Neutrophil (primary cell): ENCODE data around the gene ALPL.

Experiments
- H3K27ac ChIP-seq: fragments of 200-600 bp; sonication (generic); 2 replicates; pipeline ENCODE4 v1.5.1; 2016; ENCODE audit warnings: mild to moderate bottlenecking, moderate library complexity
- H3K27me3 ChIP-seq: fragments of 200-600 bp; sonication (generic); 2 replicates; pipeline ENCODE4 v1.6.0; 2016; ENCODE audit warnings: mild to moderate bottlenecking
- H3K36me3 ChIP-seq: fragments of 200-600 bp; sonication (generic); 2 replicates; pipeline ENCODE4 v1.5.1; 2017
- H3K4me1 ChIP-seq, 2 experiments: fragments of 200-600 bp in 1 of 2; sonication (generic) in 1 of 2; 1 replicate in 1 of 2; 2 replicates in 1 of 2; pipeline versions ENCODE4 v1.5.1 to v1.6.1; 2013 to 2016; ENCODE audit warnings: low read depth in 1 of 2, low read length in 1 of 2, mild to moderate bottlenecking in 1 of 2, moderate library complexity in 1 of 2; ENCODE audit not compliant: control insufficient read depth in 1 of 2, insufficient read depth in 1 of 2
- H3K4me3 ChIP-seq, 2 experiments: fragments of 200-600 bp in 1 of 2; sonication (generic) in 1 of 2; 1 replicate in 1 of 2; 2 replicates in 1 of 2; pipeline ENCODE4 v1.5.1; 2013 to 2016; ENCODE audit warnings: low read depth in 1 of 2, low read length in 1 of 2, mild to moderate bottlenecking in 1 of 2, moderate library complexity in 1 of 2
- H3K9me3 ChIP-seq: fragments of 200-600 bp; sonication (generic); 2 replicates; pipeline ENCODE4 v1.5.1; 2016
- TF ChIP-seq, protein P1 (sequence below): fragments of 200-600 bp; sonication (generic); IDR thresholded peaks from 2 replicates; pipeline ENCODE4 v1.5.1; 2016; ENCODE audit warnings: antibody characterized with exemption

ALPL gene

DNA sequence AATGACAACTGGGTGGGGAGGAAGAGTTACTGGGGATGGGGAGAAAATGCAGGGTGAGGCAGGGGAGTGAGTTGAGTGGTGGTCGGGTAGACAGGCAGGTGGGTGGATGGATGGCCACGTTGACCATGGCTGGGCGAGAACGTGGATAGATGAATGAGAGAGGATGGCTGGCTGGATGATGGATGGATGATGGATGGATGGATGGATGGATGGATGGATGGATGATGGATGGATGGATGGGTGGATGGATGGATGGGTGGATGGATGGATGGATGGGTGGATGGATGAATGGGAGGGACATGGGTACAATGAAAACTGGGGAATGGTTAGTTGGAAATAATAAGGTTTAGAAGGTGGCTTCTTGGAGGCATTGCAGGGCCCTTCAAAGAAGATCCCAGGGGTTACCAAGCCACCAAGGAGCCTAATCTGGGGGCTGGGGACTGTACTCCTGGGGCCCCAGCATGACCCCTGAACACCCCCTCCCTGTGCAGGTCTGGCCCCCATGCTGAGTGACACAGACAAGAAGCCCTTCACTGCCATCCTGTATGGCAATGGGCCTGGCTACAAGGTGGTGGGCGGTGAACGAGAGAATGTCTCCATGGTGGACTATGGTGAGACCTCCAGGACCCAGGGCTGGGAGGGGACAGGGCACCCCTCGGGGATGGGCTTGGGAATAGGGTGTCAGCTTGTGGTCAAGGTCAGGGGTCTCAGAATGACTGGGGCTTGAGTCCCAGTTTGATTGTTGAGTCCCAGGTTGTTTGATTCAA, 67.0 kb downstream of the ALPL start:
- H3K27ac ChIP-seq = no peak overlapping the region
- H3K36me3 ChIP-seq = peaks cover 19% of the 10 kb centered on the region
- H3K9me3 ChIP-seq = no peaks in the 10 kb centered on the region
- H3K4me1 ChIP-seq = peaks cover 41 to 42% of the 10 kb centered on the region in 2 experiments
- H3K4me3 ChIP-seq = no peak overlapping the region
- H3K27me3 ChIP-seq = no peaks in the 10 kb centered on the region
- TF ChIP-seq, protein P1, sequence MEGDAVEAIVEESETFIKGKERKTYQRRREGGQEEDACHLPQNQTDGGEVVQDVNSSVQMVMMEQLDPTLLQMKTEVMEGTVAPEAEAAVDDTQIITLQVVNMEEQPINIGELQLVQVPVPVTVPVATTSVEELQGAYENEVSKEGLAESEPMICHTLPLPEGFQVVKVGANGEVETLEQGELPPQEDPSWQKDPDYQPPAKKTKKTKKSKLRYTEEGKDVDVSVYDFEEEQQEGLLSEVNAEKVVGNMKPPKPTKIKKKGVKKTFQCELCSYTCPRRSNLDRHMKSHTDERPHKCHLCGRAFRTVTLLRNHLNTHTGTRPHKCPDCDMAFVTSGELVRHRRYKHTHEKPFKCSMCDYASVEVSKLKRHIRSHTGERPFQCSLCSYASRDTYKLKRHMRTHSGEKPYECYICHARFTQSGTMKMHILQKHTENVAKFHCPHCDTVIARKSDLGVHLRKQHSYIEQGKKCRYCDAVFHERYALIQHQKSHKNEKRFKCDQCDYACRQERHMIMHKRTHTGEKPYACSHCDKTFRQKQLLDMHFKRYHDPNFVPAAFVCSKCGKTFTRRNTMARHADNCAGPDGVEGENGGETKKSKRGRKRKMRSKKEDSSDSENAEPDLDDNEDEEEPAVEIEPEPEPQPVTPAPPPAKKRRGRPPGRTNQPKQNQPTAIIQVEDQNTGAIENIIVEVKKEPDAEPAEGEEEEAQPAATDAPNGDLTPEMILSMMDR = no peak

DNA sequence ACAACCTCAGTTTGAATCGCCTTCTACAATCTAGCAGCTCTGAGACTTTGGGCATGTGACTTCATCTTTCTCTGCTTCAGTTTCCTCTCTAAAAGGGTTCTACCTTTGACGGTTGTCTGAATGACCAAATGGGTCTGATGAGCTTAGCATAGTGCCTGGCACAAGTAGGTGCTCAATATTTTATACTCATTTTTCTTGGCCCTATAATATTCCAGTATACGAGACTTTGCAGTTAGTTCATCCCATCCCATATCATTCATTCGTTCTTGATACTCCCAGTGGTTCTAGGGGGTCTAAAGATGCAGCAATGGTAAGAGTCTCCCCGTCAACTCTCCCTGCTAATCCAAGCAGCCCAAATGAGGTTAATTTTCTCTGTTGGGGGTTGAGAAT, 67.6 kb downstream of the ALPL start:
- no peaks in the 10 kb centered on the region for H3K27me3 ChIP-seq
- H3K4me1 ChIP-seq = peaks cover 46 to 47% of the 10 kb centered on the region in 2 experiments
- TF ChIP-seq, protein P1 = no peak
- no peaks in the 10 kb centered on the region for H3K9me3 ChIP-seq
- H3K36me3 ChIP-seq = peaks cover 19% of the 10 kb centered on the region
- H3K27ac ChIP-seq = no peak overlapping the region
- no peak overlapping the region for H3K4me3 ChIP-seq

DNA sequence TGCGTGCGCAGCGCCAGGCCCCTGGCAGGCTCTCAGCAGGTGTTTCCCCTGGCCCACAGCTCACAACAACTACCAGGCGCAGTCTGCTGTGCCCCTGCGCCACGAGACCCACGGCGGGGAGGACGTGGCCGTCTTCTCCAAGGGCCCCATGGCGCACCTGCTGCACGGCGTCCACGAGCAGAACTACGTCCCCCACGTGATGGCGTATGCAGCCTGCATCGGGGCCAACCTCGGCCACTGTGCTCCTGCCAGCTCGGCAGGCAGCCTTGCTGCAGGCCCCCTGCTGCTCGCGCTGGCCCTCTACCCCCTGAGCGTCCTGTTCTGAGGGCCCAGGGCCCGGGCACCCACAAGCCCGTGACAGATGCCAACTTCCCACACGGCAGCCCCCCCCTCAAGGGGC, 68.1 kb downstream of the ALPL start:
- no peaks in the 10 kb centered on the region for H3K27me3 ChIP-seq
- peaks cover 15% of the 10 kb centered on the region for H3K36me3 ChIP-seq
- TF ChIP-seq, protein P1 = no peak
- H3K4me1 ChIP-seq = peaks cover 52 to 53% of the 10 kb centered on the region in 2 experiments
- H3K27ac ChIP-seq = no peak overlapping the region
- no peaks in the 10 kb centered on the region for H3K9me3 ChIP-seq
- H3K4me3 ChIP-seq = no peak overlapping the region

DNA sequence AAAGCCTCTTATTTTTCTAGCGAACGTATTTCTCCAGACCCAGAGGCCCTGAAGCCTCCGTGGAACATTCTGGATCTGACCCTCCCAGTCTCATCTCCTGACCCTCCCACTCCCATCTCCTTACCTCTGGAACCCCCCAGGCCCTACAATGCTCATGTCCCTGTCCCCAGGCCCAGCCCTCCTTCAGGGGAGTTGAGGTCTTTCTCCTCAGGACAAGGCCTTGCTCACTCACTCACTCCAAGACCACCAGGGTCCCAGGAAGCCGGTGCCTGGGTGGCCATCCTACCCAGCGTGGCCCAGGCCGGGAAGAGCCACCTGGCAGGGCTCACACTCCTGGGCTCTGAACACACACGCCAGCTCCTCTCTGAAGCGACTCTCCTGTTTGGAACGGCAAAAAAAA, 68.7 kb downstream of the ALPL start:
- H3K36me3 ChIP-seq = peaks cover 9% of the 10 kb centered on the region
- TF ChIP-seq, protein P1 = no peak
- no peaks in the 10 kb centered on the region for H3K27me3 ChIP-seq
- peaks cover 53 to 56% of the 10 kb centered on the region in 2 experiments for H3K4me1 ChIP-seq
- H3K9me3 ChIP-seq = no peaks in the 10 kb centered on the region
- no peak overlapping the region for H3K4me3 ChIP-seq
- peak overlapping the region; percentile 39 for H3K27ac ChIP-seq

DNA sequence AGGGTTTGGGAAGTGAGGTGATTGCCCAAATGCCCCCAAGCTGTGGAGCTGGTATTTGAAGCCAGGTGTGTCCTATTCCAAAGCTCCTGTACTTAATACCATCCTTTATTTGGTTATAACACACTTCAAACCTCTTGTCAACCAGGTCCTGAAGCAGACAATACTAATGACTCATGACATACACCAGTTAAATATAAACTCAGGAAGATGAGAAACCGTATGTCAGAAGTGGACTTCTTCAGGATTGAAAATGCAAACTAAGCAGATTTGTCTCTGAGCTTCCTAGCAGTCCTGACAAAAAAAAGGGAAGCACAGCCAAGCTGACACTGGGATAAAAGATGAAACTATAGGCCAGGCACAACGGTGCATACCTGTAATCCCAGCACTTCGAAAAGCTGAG, 70.6 kb downstream of the ALPL start:
- Histone ChIP-seq H3K9me3 (no peaks in the 10 kb centered on the region), H3K27ac (peak overlapping the region; percentile 54), H3K27me3 (no peaks in the 10 kb centered on the region), H3K4me1 (peaks cover 55 to 57% of the 10 kb centered on the region in 2 experiments), H3K4me3 (no peak overlapping the region), H3K36me3 (peaks cover 8% of the 10 kb centered on the region)
- TF ChIP-seq, protein P1 = no peak
